ENCODE measurements around the gene TKT.

Gene TKT

GRCh38 chr3:53202331-53203015 is 53.3 kb downstream of the TKT start:
- peaks cover 3% of the 10 kb centered on the region; the same call in 1 of the 2 replicates for H3K9me3 ChIP-seq (ENCODE audit: insufficient read depth, low read length)
- H3K27ac ChIP-seq (ENCODE audit: low read length) = no peak overlapping the region
- no peak overlapping the region for H3K9ac ChIP-seq (ENCODE audit: low read length)
- H2AFZ ChIP-seq (ENCODE audit: low read depth, low read length) = no peak overlapping the region
- no peaks in the 10 kb centered on the region for H4K20me1 ChIP-seq (ENCODE audit: insufficient read depth, low read length)
- no peaks in the 10 kb centered on the region for H3K27me3 ChIP-seq (ENCODE audit: low read depth, low read length)
- no peak overlapping the region for H3K4me3 ChIP-seq (ENCODE audit: low read length)
- H3K4me1 ChIP-seq (ENCODE audit: low read length) = peaks cover 5% of the 10 kb centered on the region; the same call in 1 of the 2 replicates
- H3K36me3 ChIP-seq (replicated peaks; ENCODE audit: low read depth, low read length) = peaks cover 58% of the 10 kb centered on the region
- TF ChIP-seq EZH2phosphoT487 (IDR thresholded peaks at IDR 0.05; ENCODE audit: low read depth) (no peak), CTCF (IDR thresholded peaks at IDR 0.05; ENCODE audit: low read depth, low read length) (no peak)
- peaks cover 14% of the 10 kb centered on the region for H3K79me2 ChIP-seq (ENCODE audit: low read length)
- H3K4me2 ChIP-seq (ENCODE audit: low read length) = no peak overlapping the region

GRCh38 chr3:53200501-53201498 is 55.0 kb downstream of the TKT start:
- Histone ChIP-seq H2AFZ (ENCODE audit: low read depth, low read length) (no peak overlapping the region), H3K4me2 (ENCODE audit: low read length) (no peak overlapping the region), H3K27me3 (ENCODE audit: low read depth, low read length) (no peaks in the 10 kb centered on the region), H3K9ac (ENCODE audit: low read length) (no peak overlapping the region), H3K79me2 (ENCODE audit: low read length) (peaks cover 14% of the 10 kb centered on the region), H3K4me1 (ENCODE audit: low read length) (peaks cover 17% of the 10 kb centered on the region), H3K27ac (ENCODE audit: low read length) (no peak overlapping the region), H3K4me3 (ENCODE audit: low read length) (no peak overlapping the region), H4K20me1 (ENCODE audit: insufficient read depth, low read length) (no peaks in the 10 kb centered on the region), H3K9me3 (ENCODE audit: insufficient read depth, low read length) (no peaks in the 10 kb centered on the region), H3K36me3 (replicated peaks; ENCODE audit: low read depth, low read length) (peaks cover 51% of the 10 kb centered on the region)
- no peak for TF ChIP-seq EZH2phosphoT487 (IDR thresholded peaks at IDR 0.05; ENCODE audit: low read depth)
- TF ChIP-seq CTCF (IDR thresholded peaks at IDR 0.05; ENCODE audit: low read depth, low read length) = no peak

- no peak overlapping the region for H3K4me3 ChIP-seq (ENCODE audit: low read length)
- no peaks in the 10 kb centered on the region for H3K27me3 ChIP-seq (ENCODE audit: low read depth, low read length)
- H3K27ac ChIP-seq (ENCODE audit: low read length) = no peak overlapping the region
- peaks cover 20% of the 10 kb centered on the region for H3K4me1 ChIP-seq (ENCODE audit: low read length)
- TF ChIP-seq EZH2phosphoT487 (IDR thresholded peaks at IDR 0.05; ENCODE audit: low read depth) (no peak), CTCF (IDR thresholded peaks at IDR 0.05; ENCODE audit: low read depth, low read length) (peak; percentile 20; the same call in 1 of the 2 replicates)
- H3K79me2 ChIP-seq (ENCODE audit: low read length) = peaks cover 14% of the 10 kb centered on the region
- H2AFZ ChIP-seq (ENCODE audit: low read depth, low read length) = no peak overlapping the region
- peaks cover 45% of the 10 kb centered on the region for H3K36me3 ChIP-seq (replicated peaks; ENCODE audit: low read depth, low read length)
- no peak overlapping the region for H3K9ac ChIP-seq (ENCODE audit: low read length)
- no peak overlapping the region for H3K4me2 ChIP-seq (ENCODE audit: low read length)
- no peaks in the 10 kb centered on the region for H4K20me1 ChIP-seq (ENCODE audit: insufficient read depth, low read length)
- H3K9me3 ChIP-seq (ENCODE audit: insufficient read depth, low read length) = no peaks in the 10 kb centered on the region
Measured at GRCh38 chr3:53199834-53200233, 56.0 kb downstream of the TKT start.

GRCh38 chr3:53198996-53199395 is 56.8 kb downstream of the TKT start:
- Histone ChIP-seq H3K79me2 (ENCODE audit: low read length) (peaks cover 14% of the 10 kb centered on the region), H3K4me1 (ENCODE audit: low read length) (peaks cover 20% of the 10 kb centered on the region), H3K4me2 (ENCODE audit: low read length) (no peak overlapping the region), H3K36me3 (replicated peaks; ENCODE audit: low read depth, low read length) (peaks cover 42% of the 10 kb centered on the region), H3K27ac (ENCODE audit: low read length) (no peak overlapping the region), H3K9me3 (ENCODE audit: insufficient read depth, low read length) (no peaks in the 10 kb centered on the region), H4K20me1 (ENCODE audit: insufficient read depth, low read length) (no peaks in the 10 kb centered on the region), H3K27me3 (ENCODE audit: low read depth, low read length) (no peaks in the 10 kb centered on the region), H3K4me3 (ENCODE audit: low read length) (no peak overlapping the region), H3K9ac (ENCODE audit: low read length) (no peak overlapping the region), H2AFZ (ENCODE audit: low read depth, low read length) (no peak overlapping the region)
- TF ChIP-seq CTCF (IDR thresholded peaks at IDR 0.05; ENCODE audit: low read depth, low read length) = no peak
- TF ChIP-seq EZH2phosphoT487 (IDR thresholded peaks at IDR 0.05; ENCODE audit: low read depth) = no peak

Data from OCI-LY3 (cell line).